Panc1 (cell line): Measurements from ENCODE around the gene ZNF534. TPM values are rescaled to one million over a fixed set of nuclear protein-coding genes. Genes with fewer than 3 reads are reported as not detected.
"Not testable (repeated sequence)": the region's sequence is repeated elsewhere in the genome, so short reads cannot be mapped to it uniquely, and the experiment has no call there.

Source experiments
- ATAC-seq: fragments of 200-7000 bp; cut with Tn5 transposase; 2 replicates; pipeline ENCODE4 v1.9.1; 2020; ENCODE audit warnings: mild to moderate bottlenecking, moderate library complexity
- BruUV-seq: library from RNA; stranded (reverse); fragments of 400-500 nt; replicated peaks from 2 replicates; lab custom pipeline; 2021; lab: Mats Ljungman, UMichigan
- CTCF ChIA-PET: fragments of 300-600 bp; sonication (Branson Sonifier 250); formaldehyde crosslinking; loops from one replicate; lab custom pipeline; 2022; ENCODE audit warnings: antibody characterized with exemption; lab: Charles Lee
- POLR2A ChIA-PET: fragments of 300-600 bp; sonication (Branson Sonifier 250); formaldehyde crosslinking; loops from one replicate; lab custom pipeline; 2022; ENCODE audit warnings: antibody characterized with exemption; lab: Charles Lee
- DNase-seq: peaks from one replicate; pipeline ENCODE4 v3.0.0-alpha.2; 2010; ENCODE audit warnings: low read depth, low spot score
- H3K27ac ChIP-seq: 2 replicates; pipeline ENCODE4 v1.5.1; 2011; ENCODE audit warnings: mild to moderate bottlenecking, low read length, inconsistent platforms
- H3K27me3 ChIP-seq: fragments of 200-500 bp; sonication (Bioruptor generic); 2 replicates; pipeline ENCODE4 v1.6.0; 2014; ENCODE audit warnings: low read length, inconsistent platforms; ENCODE audit not compliant: control insufficient read depth, insufficient read depth
- H3K36me3 ChIP-seq: fragments of 200-500 bp; sonication (Bioruptor generic); 2 replicates; pipeline ENCODE4 v1.5.1; 2014; ENCODE audit warnings: inconsistent platforms, mild to moderate bottlenecking, low read length, moderate library complexity; ENCODE audit not compliant: control insufficient read depth, insufficient read depth
- H3K4me1 ChIP-seq: 2 replicates; pipeline ENCODE4 v1.5.1; 2011; ENCODE audit warnings: inconsistent platforms, mild to moderate bottlenecking, low read length, moderate library complexity; ENCODE audit not compliant: control insufficient read depth, insufficient read depth
- H3K4me3 ChIP-seq, 2 experiments: 2 replicates each; pipeline ENCODE4 v1.5.1; 2011 to 2012; ENCODE audit warnings: low read depth in 2 of 2, low read length in 2 of 2, mild to moderate bottlenecking in 2 of 2, inconsistent platforms in 1 of 2, moderate library complexity in 1 of 2
- H3K9me3 ChIP-seq: fragments of 200-500 bp; sonication (Bioruptor generic); 2 replicates; pipeline ENCODE4 v1.5.1; 2014; ENCODE audit warnings: low read depth, mild to moderate bottlenecking, inconsistent platforms, low read length, moderate library complexity; ENCODE audit not compliant: control insufficient read depth, insufficient read depth
- POLR2AphosphoS5 ChIP-seq: IDR thresholded peaks from 2 replicates; pipeline ENCODE4 v1.6.1; 2012; ENCODE audit warnings: mild to moderate bottlenecking, low read depth, low read length, moderate library complexity
- REST ChIP-seq, 2 experiments: IDR thresholded peaks; 2 replicates each; pipeline ENCODE4 v1.6.1; 2011 to 2012; ENCODE audit warnings: low read depth in 2 of 2, control low read depth in 1 of 2, low read length in 1 of 2, mild to moderate bottlenecking in 1 of 2, moderate library complexity in 1 of 2; ENCODE audit not compliant: insufficient read depth in 1 of 2
- SIN3A ChIP-seq: IDR thresholded peaks from 2 replicates; pipeline ENCODE4 v1.6.1; 2012; ENCODE audit warnings: low read depth, mild to moderate bottlenecking, low read length, moderate library complexity, borderline replicate concordance; ENCODE audit not compliant: insufficient read depth
- TCF7L2 ChIP-seq: IDR thresholded peaks from 2 replicates; pipeline ENCODE4 v1.6.1; 2011; ENCODE audit warnings: mild to moderate bottlenecking, low read depth, low read length, inconsistent platforms
- in situ Hi-C: cut with HindIII; loops from 2 replicates; pipeline ENCODE4 v1.10.0; 2016; ENCODE audit warnings: low sequenced_read_pairs, low pct_unique_long_range_greater_than_20kb
- intact Hi-C: fragments of 100-400 bp; cut with micrococcal nuclease; formaldehyde crosslinking; loops from one replicate; pipeline ENCODE4 v1.10.0; 2022; ENCODE audit not compliant: unreplicated experiment
- total RNA-seq: library from RNA; stranded (reverse); gene quantifications from one replicate; pipeline ENCODE4 v1.2.1, GENCODE V29; 2021; ENCODE audit not compliant: unreplicated experiment
- TF ChIP-seq, protein P1 (sequence below): fragments of 450-650 bp; IDR thresholded peaks from 2 replicates; pipeline ENCODE4 v1.5.1; 2017; ENCODE audit warnings: mild to moderate bottlenecking

ZNF534 gene
- total RNA-seq, 1 experiment from 2014 or later = not detected

DNA sequence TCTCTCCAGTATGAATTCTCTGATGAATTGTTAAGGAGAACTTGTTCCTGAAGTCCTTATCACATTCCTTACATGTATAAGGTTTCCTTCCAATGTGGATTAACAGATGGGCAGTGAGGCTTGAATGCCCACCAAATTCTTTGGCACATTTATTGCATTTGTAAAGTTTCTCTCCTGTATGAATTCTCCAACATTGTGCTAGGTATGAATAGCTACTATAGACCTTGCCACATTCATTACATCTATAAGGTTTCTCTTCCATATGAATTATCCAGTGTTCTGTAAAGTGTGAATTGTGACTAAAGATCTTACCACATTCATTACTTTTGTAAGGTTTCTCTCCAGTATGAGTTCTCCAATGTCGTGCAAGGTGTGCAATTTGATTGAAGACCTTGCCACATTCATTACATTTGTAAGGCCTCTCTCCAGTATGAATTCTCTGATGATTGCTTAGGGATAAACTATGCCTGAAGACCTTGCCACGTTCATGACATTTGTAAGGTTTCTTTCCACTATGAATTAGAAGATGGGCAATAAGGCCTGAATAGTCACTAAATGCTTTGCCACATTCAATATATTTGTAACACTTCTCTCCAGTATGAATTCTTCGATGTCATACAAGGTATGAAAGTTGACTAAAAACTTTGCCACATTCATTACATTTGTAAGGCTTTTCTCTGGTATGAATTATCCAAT lies 44.9 kb downstream of the ZNF534 start:
- Histone ChIP-seq H3K36me3 (no peaks in the 10 kb centered on the region), H3K4me3 (no peak overlapping the region), H3K27me3 (no peaks in the 10 kb centered on the region), H3K27ac (no peak overlapping the region), H3K9me3 (peaks cover 31% of the 10 kb centered on the region), H3K4me1 (no peaks in the 10 kb centered on the region)
- TF ChIP-seq, protein P1, sequence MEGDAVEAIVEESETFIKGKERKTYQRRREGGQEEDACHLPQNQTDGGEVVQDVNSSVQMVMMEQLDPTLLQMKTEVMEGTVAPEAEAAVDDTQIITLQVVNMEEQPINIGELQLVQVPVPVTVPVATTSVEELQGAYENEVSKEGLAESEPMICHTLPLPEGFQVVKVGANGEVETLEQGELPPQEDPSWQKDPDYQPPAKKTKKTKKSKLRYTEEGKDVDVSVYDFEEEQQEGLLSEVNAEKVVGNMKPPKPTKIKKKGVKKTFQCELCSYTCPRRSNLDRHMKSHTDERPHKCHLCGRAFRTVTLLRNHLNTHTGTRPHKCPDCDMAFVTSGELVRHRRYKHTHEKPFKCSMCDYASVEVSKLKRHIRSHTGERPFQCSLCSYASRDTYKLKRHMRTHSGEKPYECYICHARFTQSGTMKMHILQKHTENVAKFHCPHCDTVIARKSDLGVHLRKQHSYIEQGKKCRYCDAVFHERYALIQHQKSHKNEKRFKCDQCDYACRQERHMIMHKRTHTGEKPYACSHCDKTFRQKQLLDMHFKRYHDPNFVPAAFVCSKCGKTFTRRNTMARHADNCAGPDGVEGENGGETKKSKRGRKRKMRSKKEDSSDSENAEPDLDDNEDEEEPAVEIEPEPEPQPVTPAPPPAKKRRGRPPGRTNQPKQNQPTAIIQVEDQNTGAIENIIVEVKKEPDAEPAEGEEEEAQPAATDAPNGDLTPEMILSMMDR = no peak
- TF ChIP-seq SIN3A = no peak
- no peak for TF ChIP-seq REST (IDR thresholded peaks at IDR 0.05; ENCODE audit: insufficient read depth in 1 of 2, low read depth in 2 of 2, low read length in 1 of 2)
- no peak for TF ChIP-seq TCF7L2
- TF ChIP-seq POLR2AphosphoS5 = no peak
- POLR2A ChIA-PET = no interaction called here
- ATAC-seq = no peak
- no TSS peak for BruUV-seq
- intact Hi-C loops = no loop called here
- CTCF ChIA-PET = no interaction called here
- DNase-seq = no peak
- in situ Hi-C loops = no loop called here

- intact Hi-C loops = no loop called here
- no peak for DNase-seq
- Histone ChIP-seq H3K27ac (no peak overlapping the region), H3K4me3 (no peak overlapping the region), H3K36me3 (no peaks in the 10 kb centered on the region), H3K27me3 (no peaks in the 10 kb centered on the region), H3K9me3 (peaks cover 29% of the 10 kb centered on the region), H3K4me1 (no peaks in the 10 kb centered on the region)
- BruUV-seq = no TSS peak
- CTCF ChIA-PET = no interaction called here
- in situ Hi-C loops = no loop called here
- ATAC-seq = no peak
- TF ChIP-seq SIN3A (no peak), POLR2AphosphoS5 (no peak), TCF7L2 (no peak), REST (IDR thresholded peaks at IDR 0.05; ENCODE audit: insufficient read depth in 1 of 2, low read depth in 2 of 2, low read length in 1 of 2) (no peak)
- TF ChIP-seq, protein P1 = no peak
- POLR2A ChIA-PET = no interaction called here
Observed at GRCh38 chr19:52474351-52475127, 45.6 kb downstream of the ZNF534 start.

DNA sequence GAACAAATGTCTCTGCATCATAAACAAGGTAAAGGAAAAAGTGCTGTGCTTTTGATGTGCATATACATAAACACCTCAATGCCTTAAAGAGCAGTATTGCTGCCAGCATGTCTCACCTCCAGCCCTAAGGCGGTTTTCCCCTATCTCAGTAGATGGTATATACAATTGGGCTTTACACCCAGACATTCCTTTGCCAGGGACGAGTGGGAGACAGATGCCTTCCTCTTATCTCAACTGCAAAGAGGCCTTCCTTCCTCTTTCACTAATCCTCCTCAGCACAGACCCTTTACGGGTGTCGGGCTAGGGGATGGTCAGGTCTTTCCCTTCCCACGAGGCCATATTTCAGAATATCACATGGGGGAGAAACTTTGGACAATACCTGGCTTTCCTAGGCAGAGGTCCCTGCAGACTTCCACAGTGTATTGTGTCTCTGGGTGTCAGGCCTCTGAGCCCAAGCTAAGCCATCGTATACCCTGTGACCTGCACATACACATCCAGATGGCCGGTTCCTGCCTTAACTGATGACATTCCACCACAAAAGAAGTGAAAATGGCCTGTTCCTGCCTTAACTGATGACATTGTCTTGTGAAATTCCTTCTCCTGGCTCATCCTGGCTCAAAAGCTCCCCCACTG lies 55.3 kb downstream of the ZNF534 start:
- DNase-seq, H3K36me3 ChIP-seq, POLR2A ChIA-PET, CTCF ChIA-PET, in situ Hi-C loops, H3K9me3 ChIP-seq, BruUV-seq, intact Hi-C loops, H3K27ac ChIP-seq, H3K4me3 ChIP-seq, H3K27me3 ChIP-seq, H3K4me1 ChIP-seq, ATAC-seq: not testable (repeated sequence)
